ENCODE measurements around the gene ANKLE2. TPM values are rescaled to one million over a fixed set of nuclear protein-coding genes. Genes with fewer than 3 reads are reported as not detected.

The ANKLE2 gene
- total and polyA plus RNA-seq, 2 of the 13 experiments (the other 11 are each of a cell fraction or from before 2014, with no cell fraction given), result 35.3 to 37.1 TPM

DNA sequence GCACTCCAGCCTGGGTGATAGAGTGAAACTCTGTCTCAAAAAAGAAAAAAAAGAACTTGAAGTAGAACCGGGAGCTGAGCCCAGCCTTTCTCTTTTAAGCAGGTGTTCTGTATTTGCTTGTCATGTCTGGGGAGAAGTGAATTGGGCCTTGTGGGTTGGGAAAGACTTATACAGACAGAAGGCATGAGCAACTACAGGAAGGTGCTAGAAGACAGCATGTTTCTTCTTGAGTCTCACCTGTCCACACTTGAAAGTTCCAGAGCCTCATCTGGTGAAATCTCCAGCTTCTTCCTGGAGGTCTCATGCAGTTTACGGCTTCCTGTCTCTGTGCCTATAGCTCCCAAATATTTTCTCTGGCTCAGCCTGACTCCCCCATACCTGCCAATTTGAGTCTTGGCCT, 48.5 kb downstream of the ANKLE2 start:
- Histone ChIP-seq H3K27me3 (ENCODE audit: control insufficient read depth in 1 of 2, insufficient read depth in 2 of 2, low read length in 2 of 2) (no peaks in the 10 kb centered on the region), H3K4me2 (ENCODE audit: low read depth, low read length) (no peak overlapping the region), H3K4me1 (ENCODE audit: insufficient read depth, low read length) (peaks cover 19% of the 10 kb centered on the region), H3K4me3 (replicated peaks in 1 of 3; ENCODE audit: insufficient read depth in 1 of 3, low read depth in 2 of 3, low read length in 3 of 3) (no peak overlapping the region), H3K79me2 (ENCODE audit: insufficient read depth, low read length) (peaks cover 35% of the 10 kb centered on the region), H3K9me3 (ENCODE audit: low read length) (no peaks in the 10 kb centered on the region), H2AFZ (ENCODE audit: low read length) (no peak overlapping the region), H3K27ac (ENCODE audit: extremely low read length, insufficient read depth, low read length) (no peak overlapping the region), H3K9ac (ENCODE audit: insufficient read depth, low read depth, low read length) (no peak overlapping the region), H3K36me3 (replicated peaks in 1 of 2; ENCODE audit: control insufficient read depth in 1 of 2, insufficient read depth in 2 of 2, low read length in 2 of 2) (peaks cover 7 to 29% of the 10 kb centered on the region in 2 experiments; a peak in 4 of 5 replicates), H4K20me1 (ENCODE audit: insufficient read depth, low read length) (no peaks in the 10 kb centered on the region)
- BruUV-seq (replicated peaks), result no TSS peak
- FAIRE-seq, result no peak
- ATAC-seq, result no peak
- in situ Hi-C loops (cut with HindIII; ENCODE audit: extremely low pct_ligation_motif_present, low pct_unique_long_range_greater_than_20kb) (no loop called here), intact Hi-C loops (cut with micrococcal nuclease; ENCODE audit: unreplicated experiment) (no loop called here)
- no peak for DNase-seq (ENCODE audit: low spot score)
- TF ChIP-seq ZNF543 (CRISPR knock-in tag; IDR thresholded peaks at IDR 0.05) (no peak), ZSCAN12 (CRISPR knock-in tag; IDR thresholded peaks at IDR 0.05) (no peak), PAWR (CRISPR knock-in tag; IDR thresholded peaks at IDR 0.05; ENCODE audit: borderline replicate concordance) (no peak), BRCA1 (CRISPR knock-in tag; IDR thresholded peaks at IDR 0.05) (no peak), ZNF207 (IDR thresholded peaks at IDR 0.05; ENCODE audit: borderline replicate concordance) (no peak), SMAD9 (CRISPR knock-in tag; IDR thresholded peaks at IDR 0.05) (no peak), ZNF557 (CRISPR knock-in tag; IDR thresholded peaks at IDR 0.05) (no peak), ZNF792 (CRISPR knock-in tag; IDR thresholded peaks at IDR 0.05) (no peak), TARDBP (CRISPR knock-in tag; IDR thresholded peaks at IDR 0.05) (no peak)
- TF ChIP-seq, protein P1, sequence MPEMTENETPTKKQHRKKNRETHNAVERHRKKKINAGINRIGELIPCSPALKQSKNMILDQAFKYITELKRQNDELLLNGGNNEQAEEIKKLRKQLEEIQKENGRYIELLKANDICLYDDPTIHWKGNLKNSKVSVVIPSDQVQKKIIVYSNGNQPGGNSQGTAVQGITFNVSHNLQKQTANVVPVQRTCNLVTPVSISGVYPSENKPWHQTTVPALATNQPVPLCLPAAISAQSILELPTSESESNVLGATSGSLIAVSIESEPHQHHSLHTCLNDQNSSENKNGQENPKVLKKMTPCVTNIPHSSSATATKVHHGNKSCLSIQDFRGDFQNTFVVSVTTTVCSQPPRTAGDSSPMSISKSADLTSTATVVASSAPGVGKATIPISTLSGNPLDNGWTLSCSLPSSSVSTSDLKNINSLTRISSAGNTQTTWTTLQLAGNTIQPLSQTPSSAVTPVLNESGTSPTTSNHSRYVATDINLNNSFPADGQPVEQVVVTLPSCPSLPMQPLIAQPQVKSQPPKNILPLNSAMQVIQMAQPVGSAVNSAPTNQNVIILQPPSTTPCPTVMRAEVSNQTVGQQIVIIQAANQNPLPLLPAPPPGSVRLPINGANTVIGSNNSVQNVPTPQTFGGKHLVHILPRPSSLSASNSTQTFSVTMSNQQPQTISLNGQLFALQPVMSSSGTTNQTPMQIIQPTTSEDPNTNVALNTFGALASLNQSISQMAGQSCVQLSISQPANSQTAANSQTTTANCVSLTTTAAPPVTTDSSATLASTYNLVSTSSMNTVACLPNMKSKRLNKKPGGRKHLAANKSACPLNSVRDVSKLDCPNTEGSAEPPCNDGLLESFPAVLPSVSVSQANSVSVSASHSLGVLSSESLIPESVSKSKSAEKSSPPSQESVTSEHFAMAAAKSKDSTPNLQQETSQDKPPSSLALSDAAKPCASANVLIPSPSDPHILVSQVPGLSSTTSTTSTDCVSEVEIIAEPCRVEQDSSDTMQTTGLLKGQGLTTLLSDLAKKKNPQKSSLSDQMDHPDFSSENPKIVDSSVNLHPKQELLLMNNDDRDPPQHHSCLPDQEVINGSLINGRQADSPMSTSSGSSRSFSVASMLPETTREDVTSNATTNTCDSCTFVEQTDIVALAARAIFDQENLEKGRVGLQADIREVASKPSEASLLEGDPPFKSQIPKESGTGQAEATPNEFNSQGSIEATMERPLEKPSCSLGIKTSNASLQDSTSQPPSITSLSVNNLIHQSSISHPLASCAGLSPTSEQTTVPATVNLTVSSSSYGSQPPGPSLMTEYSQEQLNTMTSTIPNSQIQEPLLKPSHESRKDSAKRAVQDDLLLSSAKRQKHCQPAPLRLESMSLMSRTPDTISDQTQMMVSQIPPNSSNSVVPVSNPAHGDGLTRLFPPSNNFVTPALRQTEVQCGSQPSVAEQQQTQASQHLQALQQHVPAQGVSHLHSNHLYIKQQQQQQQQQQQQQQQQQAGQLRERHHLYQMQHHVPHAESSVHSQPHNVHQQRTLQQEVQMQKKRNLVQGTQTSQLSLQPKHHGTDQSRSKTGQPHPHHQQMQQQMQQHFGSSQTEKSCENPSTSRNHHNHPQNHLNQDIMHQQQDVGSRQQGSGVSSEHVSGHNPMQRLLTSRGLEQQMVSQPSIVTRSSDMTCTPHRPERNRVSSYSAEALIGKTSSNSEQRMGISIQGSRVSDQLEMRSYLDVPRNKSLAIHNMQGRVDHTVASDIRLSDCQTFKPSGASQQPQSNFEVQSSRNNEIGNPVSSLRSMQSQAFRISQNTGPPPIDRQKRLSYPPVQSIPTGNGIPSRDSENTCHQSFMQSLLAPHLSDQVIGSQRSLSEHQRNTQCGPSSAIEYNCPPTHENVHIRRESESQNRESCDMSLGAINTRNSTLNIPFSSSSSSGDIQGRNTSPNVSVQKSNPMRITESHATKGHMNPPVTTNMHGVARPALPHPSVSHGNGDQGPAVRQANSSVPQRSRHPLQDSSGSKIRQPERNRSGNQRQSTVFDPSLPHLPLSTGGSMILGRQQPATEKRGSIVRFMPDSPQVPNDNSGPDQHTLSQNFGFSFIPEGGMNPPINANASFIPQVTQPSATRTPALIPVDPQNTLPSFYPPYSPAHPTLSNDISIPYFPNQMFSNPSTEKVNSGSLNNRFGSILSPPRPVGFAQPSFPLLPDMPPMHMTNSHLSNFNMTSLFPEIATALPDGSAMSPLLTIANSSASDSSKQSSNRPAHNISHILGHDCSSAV (CRISPR knock-in tag; IDR thresholded peaks at IDR 0.05; ENCODE audit: borderline replicate concordance), result no peak
- WGBS (ENCODE audit: low lambda C conversion rate), result 100% methylated on average over 2 of the region's 2 CpGs
- POLR2A ChIA-PET, result no interaction called here
- CTCF ChIA-PET (ENCODE audit: low intra/inter-chr PET ratio, low total read pairs), result no interaction called here
